ENCODE measurements around the gene PDSS1. TPM values are rescaled to one million over a fixed set of nuclear protein-coding genes. Genes with fewer than 3 reads are reported as not detected.

The PDSS1 gene
- total and polyA plus RNA-seq, 2 of the 4 experiments (the other 2 are of a cell fraction): 9.7 to 13.2 TPM

GRCh38 chr10:26780106-26780792 is 82.7 kb downstream of the PDSS1 start:
- Histone ChIP-seq H2AK5ac (ENCODE audit: low read depth, low read length) (no peak overlapping the region), H2BK5ac (ENCODE audit: low read depth, low read length, poor library complexity, severe bottlenecking) (no peak overlapping the region), H3K9me1 (ENCODE audit: insufficient read depth, low read length) (peaks cover 17% of the 10 kb centered on the region), H4K20me1 (ENCODE audit: insufficient read depth, low read length) (peaks cover 25% of the 10 kb centered on the region), H3K27ac (ENCODE audit: insufficient read depth, low read length) (no peak overlapping the region), H3K4me1 (ENCODE audit: control insufficient read depth, insufficient read depth, low read length) (peaks cover 8% of the 10 kb centered on the region), H3K79me1 (ENCODE audit: low read depth in 1 of 2, low read length in 2 of 2) (peaks cover 42 to 81% of the 10 kb centered on the region in 2 experiments), H3K56ac (ENCODE audit: extremely low read depth, insufficient read depth, low read length) (no peak overlapping the region), H2BK20ac (ENCODE audit: low read depth, low read length) (0 out of 2 replicates have a peak overlapping the region, but pooled peaks have one; percentile 6), H3K14ac (replicated peaks; ENCODE audit: low read depth, low read length) (no peak overlapping the region), H2AFZ (replicated peaks; ENCODE audit: low read length, poor library complexity) (no peak overlapping the region), H4K91ac (ENCODE audit: insufficient read depth, low read depth, low read length) (no peak overlapping the region), H3K9ac (ENCODE audit: low read depth, low read length) (no peak overlapping the region), H3K4me3 (ENCODE audit: insufficient read depth, low read depth, low read length) (no peak overlapping the region), H4K8ac (ENCODE audit: low read depth in 2 of 2, low read length in 2 of 2) (no peak overlapping the region), H3K4ac (ENCODE audit: low read depth, low read length) (no peak overlapping the region), H3K23ac (ENCODE audit: low read depth, low read length) (no peak overlapping the region), H3K27me3 (ENCODE audit: control insufficient read depth, insufficient read depth, low read length) (no peaks in the 10 kb centered on the region), H3K36me3 (ENCODE audit: control insufficient read depth, insufficient read depth, low read length) (no peaks in the 10 kb centered on the region), H4K5ac (ENCODE audit: low read depth, low read length) (no peak overlapping the region), H2BK120ac (ENCODE audit: low read depth, low read length) (no peak overlapping the region), H2AK9ac (replicated peaks; ENCODE audit: low read depth, low read length, poor library complexity) (no peak overlapping the region), H3K4me2 (ENCODE audit: low read depth, low read length) (no peak overlapping the region), H3K9me3 (ENCODE audit: control insufficient read depth, insufficient read depth, low read length) (no peaks in the 10 kb centered on the region), H2BK15ac (ENCODE audit: low read depth, low read length) (no peak overlapping the region), H3K18ac (ENCODE audit: low read depth, low read length) (no peak overlapping the region)
- ATAC-seq (ENCODE audit: low read depth) (no peak), DNase-seq (no peak)
- TF ChIP-seq CTCF (conservative IDR thresholded peaks at IDR 0.05; ENCODE audit: low read depth, low read length): no peak
- no peak for TF ChIP-seq RFX5 (IDR thresholded peaks at IDR 0.05; ENCODE audit: low read depth, low read length)
- no peak for TF ChIP-seq SMC3 (IDR thresholded peaks at IDR 0.05; ENCODE audit: low read depth, low read length)
- POLR2A ChIA-PET (ENCODE audit: unreplicated experiment): no interaction called here
- no CpG with 5 or more reads among the region's 8 CpGs for WGBS, 2 experiments (ENCODE audit: extremely low coverage in 2 of 2, insufficient read length in 1 of 2)
- intact Hi-C loops (cut with micrococcal nuclease): loop anchor here (5.0 kb wide), 1 partner anchor 37 kb away; no protein-coding TSS in a partner anchor
- dilution Hi-C loops (cut with HindIII; ENCODE audit: low sequenced_read_pairs, unreplicated experiment): no loop called here
- in situ Hi-C loops (cut with MboI; ENCODE audit: low sequenced_read_pairs): no loop called here
- CTCF ChIA-PET: interaction anchor here (1.0 to 2.9 kb wide), 2 partner anchors 17 to 54 kb away, joined by 3 to 10 read pairs; no protein-coding TSS in a partner anchor
- no TSS peak for BruUV-seq (replicated peaks)
